Body of pancreas (tissue), 4 donors: ENCODE measurements around the gene CCT7.

Source experiments
- POLR2A ChIP-seq, 3 donors: fragments of 450-650 bp; IDR thresholded peaks; one replicate each; pipeline ENCODE4 v1.6.1; 2016; ENCODE audit warnings: antibody characterized with exemption in 3 of 3, mild to moderate bottlenecking in 2 of 3
- TF ChIP-seq, protein P1 (sequence below), 7 experiments: fragments of 450-650 bp in 4 of 7; fragments of 200-600 bp in 3 of 7; sonication (generic) in 3 of 7; IDR thresholded peaks; one replicate each; pipeline ENCODE4 v1.5.1; 2016 to 2019; ENCODE audit warnings: antibody characterized with exemption in 7 of 7

DNA sequence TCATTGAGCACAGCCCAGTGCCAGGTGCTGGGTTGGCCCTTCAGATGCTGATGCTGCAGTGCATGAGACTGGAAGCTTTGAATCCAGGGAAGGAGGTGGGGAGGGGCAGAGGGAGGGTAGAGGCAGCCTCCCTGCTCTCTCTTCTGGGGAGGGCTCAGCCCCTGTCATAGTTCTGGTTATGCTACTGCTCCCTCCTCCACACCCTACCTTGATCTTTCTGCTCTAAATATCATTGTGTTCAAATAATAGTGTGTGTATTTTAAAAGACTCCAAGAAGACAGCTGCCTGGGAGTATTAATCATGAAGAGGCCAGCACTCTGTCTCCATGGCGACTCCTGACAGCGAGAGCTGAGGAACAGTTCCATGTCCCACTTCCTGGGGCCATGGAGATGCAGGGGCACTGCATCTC lies 63.0 kb downstream of the CCT7 start:
- TF ChIP-seq, protein P1, sequence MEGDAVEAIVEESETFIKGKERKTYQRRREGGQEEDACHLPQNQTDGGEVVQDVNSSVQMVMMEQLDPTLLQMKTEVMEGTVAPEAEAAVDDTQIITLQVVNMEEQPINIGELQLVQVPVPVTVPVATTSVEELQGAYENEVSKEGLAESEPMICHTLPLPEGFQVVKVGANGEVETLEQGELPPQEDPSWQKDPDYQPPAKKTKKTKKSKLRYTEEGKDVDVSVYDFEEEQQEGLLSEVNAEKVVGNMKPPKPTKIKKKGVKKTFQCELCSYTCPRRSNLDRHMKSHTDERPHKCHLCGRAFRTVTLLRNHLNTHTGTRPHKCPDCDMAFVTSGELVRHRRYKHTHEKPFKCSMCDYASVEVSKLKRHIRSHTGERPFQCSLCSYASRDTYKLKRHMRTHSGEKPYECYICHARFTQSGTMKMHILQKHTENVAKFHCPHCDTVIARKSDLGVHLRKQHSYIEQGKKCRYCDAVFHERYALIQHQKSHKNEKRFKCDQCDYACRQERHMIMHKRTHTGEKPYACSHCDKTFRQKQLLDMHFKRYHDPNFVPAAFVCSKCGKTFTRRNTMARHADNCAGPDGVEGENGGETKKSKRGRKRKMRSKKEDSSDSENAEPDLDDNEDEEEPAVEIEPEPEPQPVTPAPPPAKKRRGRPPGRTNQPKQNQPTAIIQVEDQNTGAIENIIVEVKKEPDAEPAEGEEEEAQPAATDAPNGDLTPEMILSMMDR (IDR thresholded peaks at IDR 0.05): no peak
- TF ChIP-seq POLR2A (IDR thresholded peaks at IDR 0.05): no peak
